Hematopoietic multipotent progenitor cell (in vitro differentiated cells): ENCODE results near the gene WFDC12. TPM values are rescaled to one million over a fixed set of nuclear protein-coding genes. Genes with fewer than 3 reads are reported as not detected.
A peak's percentile ranks its signal among the peaks of the same experiment; 100 is the strongest.

Experiments used
- DNase-seq, 3 donors: peaks; one replicate each; pipeline ENCODE4 v3.0.0-alpha.2; 2011 to 2015; ENCODE audit warnings: low read depth in 2 of 3, low spot score in 2 of 3
- total RNA-seq: library from RNA; depleted of rRNA; stranded (reverse); fragments of >200 nt; gene quantifications from one replicate; pipeline ENCODE4 v1.2.3, GENCODE V29; 2012

The WFDC12 gene
- total RNA-seq, 1 donor = not detected

- DNase-seq = no peak
These were observed 8.4 kb downstream of the WFDC12 start for GRCh38 chr20:45115829-45116228.

- DNase-seq = no peak
These were observed 8.9 kb downstream of the WFDC12 start for GRCh38 chr20:45115386-45115774.

- DNase-seq = no peak
These were observed 9.5 kb downstream of the WFDC12 start, which contains the start of gene WFDC5 for GRCh38 chr20:45114465-45115385. Gene WFDC5 (minus strand): TSS chr20:45115174. CDS start chr20:45115083, 91 bp downstream.

- DNase-seq = no peak
These were observed 10.4 kb downstream of the WFDC12 start for GRCh38 chr20:45113865-45114264.

- DNase-seq = no peak
These were observed 11.5 kb downstream of the WFDC12 start for GRCh38 chr20:45112754-45113153.

GRCh38 chr20:45111799-45112471, 12.3 kb downstream of the WFDC12 start:
- peak in 1 of 3 donors; percentile 42 for DNase-seq

GRCh38 chr20:45111285-45111684, 13.0 kb downstream of the WFDC12 start:
- DNase-seq = no peak

- DNase-seq = no peak
These were observed 14.0 kb downstream of the WFDC12 start for GRCh38 chr20:45110301-45110700.

GRCh38 chr20:45109634-45110033, 14.6 kb downstream of the WFDC12 start:
- no peak for DNase-seq

- DNase-seq = no peak
These were observed 18.9 kb downstream of the WFDC12 start for GRCh38 chr20:45105317-45105716.

GRCh38 chr20:45104786-45105185, 19.5 kb downstream of the WFDC12 start:
- no peak for DNase-seq

GRCh38 chr20:45103072-45103471, 21.2 kb downstream of the WFDC12 start:
- DNase-seq = no peak

GRCh38 chr20:45101333-45101850, 22.9 kb downstream of the WFDC12 start:
- no peak for DNase-seq

GRCh38 chr20:45100563-45101245, 23.6 kb downstream of the WFDC12 start, which contains the start of gene KCNS1:
Gene KCNS1 (minus strand): TSS chr20:45101127. CDS start chr20:45099236, 1,891 bp downstream.
- peak in 1 of 3 donors; percentile 30 for DNase-seq

GRCh38 chr20:45098103-45098773, 26.0 kb downstream of the WFDC12 start:
- DNase-seq = peak in 1 of 3 donors; percentile 32

GRCh38 chr20:45097485-45098102, 26.7 kb downstream of the WFDC12 start:
- DNase-seq = peak in 2 of 3 donors; percentile 83 to 84

GRCh38 chr20:45096781-45097180, 27.5 kb downstream of the WFDC12 start:
- DNase-seq = no peak

- DNase-seq = peak; percentile 23 to 77 (median 56)
These were observed 28.4 kb downstream of the WFDC12 start for GRCh38 chr20:45095805-45096238.

GRCh38 chr20:45094864-45095574, 29.2 kb downstream of the WFDC12 start:
- DNase-seq = no peak
